Nephron (organoid): ENCODE measurements around the gene SLC25A44.

Source experiments
- H3K27ac Mint-ChIP-seq, 3 experiments: 2 replicates each; pipeline ENCODE4 v1.8.0; 2020; ENCODE audit warnings: mixed read lengths in 3 of 3, mild to moderate bottlenecking in 2 of 3, moderate library complexity in 1 of 3
- H3K27me3 Mint-ChIP-seq: 2 replicates; pipeline ENCODE4 v1.8.0; 2021; ENCODE audit warnings: low read depth, mild to moderate bottlenecking, moderate library complexity, mixed read lengths
- H3K36me3 Mint-ChIP-seq: 2 replicates; pipeline ENCODE4 v1.8.0; 2020; ENCODE audit warnings: low read depth, mixed read lengths
- H3K4me1 Mint-ChIP-seq: 2 replicates; pipeline ENCODE4 v1.8.0; 2020; ENCODE audit warnings: mixed read lengths
- H3K4me3 Mint-ChIP-seq, 3 experiments: 2 replicates each; pipeline ENCODE4 v1.8.0; 2020; ENCODE audit warnings: mild to moderate bottlenecking in 3 of 3, mixed read lengths in 3 of 3, moderate library complexity in 2 of 3
- H3K9me3 Mint-ChIP-seq: 2 replicates; pipeline ENCODE4 v1.8.0; 2020; ENCODE audit warnings: mixed read lengths
- TF ChIP-seq, protein P1 (sequence below), 3 experiments: fragments of 200-600 bp; sonication (generic); IDR thresholded peaks; one replicate each; pipeline ENCODE4 v1.5.0; 2021; ENCODE audit warnings: antibody characterized with exemption in 3 of 3; ENCODE audit not compliant: unreplicated experiment in 3 of 3

SLC25A44 gene

GRCh38 chr1:156153362-156153761, 40.5 kb upstream of the SLC25A44 start, which contains the start of gene SEMA4A:
TSS of gene SEMA4A (plus strand) at chr1:156153585. CDS start at chr1:156154579, 994 bp downstream.
- Mint-ChIP-seq H3K36me3 (no peaks in the 10 kb centered on the region), H3K27ac (peak within 1 kb of the TSS; percentile 20 to 94 (median 72)), H3K9me3 (no peaks in the 10 kb centered on the region), H3K27me3 (peaks cover 30% of the 10 kb centered on the region), H3K4me1 (peaks cover 30% of the 10 kb centered on the region), H3K4me3 (peak within 1 kb of the TSS in 1 of 3 experiments; percentile 57)
- TF ChIP-seq, protein P1, sequence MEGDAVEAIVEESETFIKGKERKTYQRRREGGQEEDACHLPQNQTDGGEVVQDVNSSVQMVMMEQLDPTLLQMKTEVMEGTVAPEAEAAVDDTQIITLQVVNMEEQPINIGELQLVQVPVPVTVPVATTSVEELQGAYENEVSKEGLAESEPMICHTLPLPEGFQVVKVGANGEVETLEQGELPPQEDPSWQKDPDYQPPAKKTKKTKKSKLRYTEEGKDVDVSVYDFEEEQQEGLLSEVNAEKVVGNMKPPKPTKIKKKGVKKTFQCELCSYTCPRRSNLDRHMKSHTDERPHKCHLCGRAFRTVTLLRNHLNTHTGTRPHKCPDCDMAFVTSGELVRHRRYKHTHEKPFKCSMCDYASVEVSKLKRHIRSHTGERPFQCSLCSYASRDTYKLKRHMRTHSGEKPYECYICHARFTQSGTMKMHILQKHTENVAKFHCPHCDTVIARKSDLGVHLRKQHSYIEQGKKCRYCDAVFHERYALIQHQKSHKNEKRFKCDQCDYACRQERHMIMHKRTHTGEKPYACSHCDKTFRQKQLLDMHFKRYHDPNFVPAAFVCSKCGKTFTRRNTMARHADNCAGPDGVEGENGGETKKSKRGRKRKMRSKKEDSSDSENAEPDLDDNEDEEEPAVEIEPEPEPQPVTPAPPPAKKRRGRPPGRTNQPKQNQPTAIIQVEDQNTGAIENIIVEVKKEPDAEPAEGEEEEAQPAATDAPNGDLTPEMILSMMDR (IDR thresholded peaks at IDR 0.05; ENCODE audit: unreplicated experiment in 3 of 3) = no peak

GRCh38 chr1:156154317-156154749, 39.6 kb upstream of the SLC25A44 start:
- peaks cover 34% of the 10 kb centered on the region for H3K4me1 Mint-ChIP-seq
- H3K27me3 Mint-ChIP-seq = peaks cover 27% of the 10 kb centered on the region
- H3K9me3 Mint-ChIP-seq = no peaks in the 10 kb centered on the region
- TF ChIP-seq, protein P1 (IDR thresholded peaks at IDR 0.05; ENCODE audit: unreplicated experiment in 3 of 3) = no peak
- no peak overlapping the region for H3K4me3 Mint-ChIP-seq
- H3K36me3 Mint-ChIP-seq = no peaks in the 10 kb centered on the region
- peak overlapping the region; percentile 20 to 94 (median 72) for H3K27ac Mint-ChIP-seq

DNA sequence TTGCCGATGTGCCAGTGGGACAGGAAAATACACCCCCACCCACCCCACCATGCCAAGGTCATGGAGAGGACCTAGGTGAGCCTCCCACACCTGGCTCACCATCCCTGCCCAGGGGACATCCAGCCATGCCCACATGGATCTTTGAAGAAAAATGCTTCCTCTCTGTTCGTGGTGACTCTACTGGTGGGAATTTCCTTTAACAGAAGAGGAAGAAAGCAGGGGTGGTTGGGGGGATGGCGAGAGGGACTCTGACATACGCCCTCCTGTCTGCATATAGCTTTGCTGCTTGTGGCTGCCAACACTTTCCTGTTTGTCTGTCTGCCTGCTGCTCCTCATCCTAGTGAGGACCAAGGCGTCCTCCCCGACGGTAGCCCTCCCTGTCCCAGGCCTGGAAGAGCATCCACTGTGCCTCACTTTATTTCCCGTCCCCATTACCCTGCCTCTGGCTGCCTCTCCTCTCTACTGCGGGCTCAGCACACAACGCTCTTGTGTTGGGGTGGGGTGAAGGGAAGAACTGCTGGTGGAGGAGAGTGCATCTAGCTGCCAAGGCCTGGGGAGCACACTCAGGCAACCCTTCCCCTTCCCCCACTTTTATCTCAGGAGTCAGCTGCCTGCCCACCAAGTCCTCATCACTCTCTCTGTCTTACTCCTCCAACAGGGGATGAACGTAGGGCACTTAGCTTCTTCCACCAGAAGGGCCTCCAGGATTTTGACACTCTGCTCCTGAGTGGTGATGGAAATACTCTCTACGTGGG, 38.0 kb upstream of the SLC25A44 start:
- Mint-ChIP-seq H3K27ac (no peak overlapping the region), H3K4me3 (no peak overlapping the region), H3K36me3 (no peaks in the 10 kb centered on the region)

DNA sequence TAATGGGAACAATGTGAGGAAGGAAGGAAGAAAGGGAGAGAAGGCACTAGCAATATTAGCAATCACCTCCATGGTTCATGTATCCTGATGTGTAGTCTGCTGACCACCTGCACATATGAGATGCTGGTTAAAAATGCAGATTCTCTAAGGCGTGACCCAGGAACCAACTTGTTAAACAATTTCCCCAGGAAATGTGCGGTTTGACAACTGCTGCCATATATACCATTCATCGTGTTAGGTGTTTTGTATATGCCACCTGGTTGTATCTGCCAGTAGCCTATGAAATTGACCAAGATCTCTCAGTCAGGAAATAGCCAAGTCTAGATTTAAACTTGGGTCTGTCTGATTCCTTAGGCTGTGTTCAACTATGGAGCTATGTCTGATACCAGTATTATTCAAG, 36.4 kb upstream of the SLC25A44 start:
- Mint-ChIP-seq H3K4me1 (peaks cover 35% of the 10 kb centered on the region), H3K36me3 (no peaks in the 10 kb centered on the region), H3K9me3 (no peaks in the 10 kb centered on the region), H3K27me3 (peaks cover 5% of the 10 kb centered on the region), H3K4me3 (no peak overlapping the region), H3K27ac (no peak overlapping the region)
- TF ChIP-seq, protein P1 (IDR thresholded peaks at IDR 0.05; ENCODE audit: unreplicated experiment in 3 of 3) = no peak

More for the DNA sequence above, 38.0 kb upstream of the SLC25A44 start:
- Mint-ChIP-seq H3K27me3 (peaks cover 13% of the 10 kb centered on the region), H3K4me1 (peaks cover 36% of the 10 kb centered on the region), H3K9me3 (no peaks in the 10 kb centered on the region)
- TF ChIP-seq, protein P1 (IDR thresholded peaks at IDR 0.05; ENCODE audit: unreplicated experiment in 3 of 3) = no peak

GRCh38 chr1:156157966-156158365, 35.9 kb upstream of the SLC25A44 start:
- Mint-ChIP-seq H3K36me3 (no peaks in the 10 kb centered on the region), H3K27me3 (peaks cover 5% of the 10 kb centered on the region), H3K4me3 (no peak overlapping the region), H3K27ac (no peak overlapping the region), H3K4me1 (peaks cover 32% of the 10 kb centered on the region), H3K9me3 (no peaks in the 10 kb centered on the region)
- TF ChIP-seq, protein P1 (IDR thresholded peaks at IDR 0.05; ENCODE audit: unreplicated experiment in 3 of 3) = no peak
